GM19395 (cell line): ENCODE measurements around the gene PITPNM3.

Experiments used
- ATAC-seq: cut with Tn5 transposase; IDR thresholded peaks from one replicate; pipeline ENCODE4 v1.9.1; 2021; ENCODE audit warnings: mild to moderate bottlenecking, moderate library complexity; ENCODE audit not compliant: unreplicated experiment

The PITPNM3 gene

DNA sequence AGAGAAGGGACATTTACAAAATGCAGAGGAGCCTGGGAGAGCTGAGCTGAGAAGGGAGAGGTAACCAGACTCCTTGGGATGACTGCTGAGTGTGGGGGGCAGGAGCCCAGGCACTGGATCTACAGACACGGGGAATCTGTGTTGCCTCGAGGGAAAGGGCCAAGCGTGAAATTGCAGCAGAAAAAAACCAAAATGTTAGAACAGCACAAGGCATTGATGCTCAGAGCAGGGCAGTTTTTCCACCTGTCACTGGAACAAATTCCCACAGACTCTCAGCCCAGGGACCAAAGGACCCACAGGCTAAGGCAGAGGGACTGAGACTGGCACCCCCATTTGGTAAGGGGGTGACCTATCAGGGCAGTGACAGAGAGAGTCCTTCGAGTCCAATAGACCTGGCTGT is 2.0 kb downstream of the PITPNM3 start:
- ATAC-seq, result no peak

GRCh38 chr17:6551869-6552531 is 4.4 kb downstream of the PITPNM3 start:
- ATAC-seq, result no peak

DNA sequence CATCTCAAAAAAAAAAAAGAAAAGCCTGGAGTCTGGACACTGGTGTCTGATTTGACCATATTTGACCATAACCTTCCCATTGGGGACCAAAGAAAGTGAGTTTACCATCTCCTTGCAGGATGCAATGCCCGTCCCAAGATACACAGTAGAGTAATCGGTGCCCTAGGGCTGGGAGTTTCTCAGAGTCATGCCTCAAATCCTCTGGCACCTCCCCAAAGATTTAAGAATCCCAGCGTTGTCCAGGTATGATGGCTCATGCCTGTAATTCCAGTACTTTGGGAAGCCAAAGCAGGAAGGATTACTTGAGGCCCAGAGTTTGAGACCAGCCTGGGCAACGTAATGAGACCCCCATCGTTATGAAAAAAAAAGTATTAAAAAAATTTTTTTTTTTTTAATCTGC is 5.0 kb downstream of the PITPNM3 start:
- ATAC-seq, result no peak

DNA sequence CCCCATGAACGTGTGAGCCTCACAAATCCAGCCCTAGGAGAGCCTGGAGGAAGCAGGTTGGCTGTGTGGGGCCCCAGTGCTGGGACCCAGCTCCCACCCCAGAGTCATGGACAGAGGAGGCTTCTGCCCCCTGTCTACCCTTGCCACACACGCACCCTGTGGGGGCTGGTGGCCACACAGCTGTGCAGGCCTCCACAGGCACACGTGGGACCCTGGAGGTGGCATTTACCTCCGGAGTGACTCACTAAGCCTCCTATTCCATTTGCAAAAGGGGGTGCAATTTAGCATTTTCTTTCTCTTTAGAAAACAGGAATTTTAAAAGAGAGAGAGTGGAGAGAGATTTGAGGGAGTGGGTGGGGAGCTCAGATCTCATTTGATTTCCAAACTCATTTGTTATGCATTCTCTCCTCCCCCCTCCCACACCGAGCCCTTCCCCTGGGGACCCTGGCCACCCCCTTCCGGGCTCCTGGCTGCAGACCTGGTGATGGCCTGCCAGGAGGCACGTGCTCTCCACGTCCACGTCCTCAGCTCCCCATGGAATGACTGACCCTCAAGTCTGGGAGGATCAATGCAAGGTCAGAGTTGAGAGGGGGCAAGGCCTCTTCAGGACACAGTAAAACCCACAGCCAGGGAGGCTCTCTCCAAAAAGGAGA is 6.8 kb downstream of the PITPNM3 start:
- no peak for ATAC-seq

DNA sequence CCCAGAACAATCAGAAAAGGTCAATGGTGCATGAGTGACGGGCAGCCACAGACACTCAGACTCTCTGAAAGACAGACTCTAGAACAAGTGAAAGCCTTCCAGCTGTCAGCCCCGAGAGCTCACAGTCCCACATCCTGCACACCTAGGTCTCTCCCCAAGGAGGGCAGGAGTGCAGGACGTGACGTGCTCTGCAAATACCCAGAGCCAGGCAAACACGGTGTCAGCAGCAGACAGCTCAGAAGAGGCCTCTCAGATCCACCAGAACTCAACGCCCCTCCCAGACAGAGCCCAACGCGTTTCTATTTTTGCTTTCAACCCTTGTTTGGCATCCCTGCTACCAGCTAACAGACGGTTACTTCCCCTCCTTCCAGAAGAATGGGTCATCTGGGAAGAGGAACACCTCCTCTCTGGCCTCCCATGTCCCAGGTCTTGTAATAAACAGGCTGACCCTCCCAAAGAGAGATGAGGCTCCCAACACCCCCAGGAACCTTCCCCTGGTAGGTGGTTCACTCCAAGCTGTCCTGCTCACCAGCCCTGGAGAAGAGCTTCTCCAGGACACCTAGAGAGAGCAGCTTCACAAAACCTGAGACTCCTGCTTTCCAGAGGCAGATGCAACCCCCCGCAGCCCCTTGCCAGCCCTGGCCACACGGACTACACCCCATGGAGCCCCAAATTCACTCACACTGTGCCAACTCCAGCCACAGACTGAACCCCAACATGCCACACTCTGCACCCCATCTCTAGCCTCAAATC is 7.6 kb downstream of the PITPNM3 start:
- no peak for ATAC-seq

DNA sequence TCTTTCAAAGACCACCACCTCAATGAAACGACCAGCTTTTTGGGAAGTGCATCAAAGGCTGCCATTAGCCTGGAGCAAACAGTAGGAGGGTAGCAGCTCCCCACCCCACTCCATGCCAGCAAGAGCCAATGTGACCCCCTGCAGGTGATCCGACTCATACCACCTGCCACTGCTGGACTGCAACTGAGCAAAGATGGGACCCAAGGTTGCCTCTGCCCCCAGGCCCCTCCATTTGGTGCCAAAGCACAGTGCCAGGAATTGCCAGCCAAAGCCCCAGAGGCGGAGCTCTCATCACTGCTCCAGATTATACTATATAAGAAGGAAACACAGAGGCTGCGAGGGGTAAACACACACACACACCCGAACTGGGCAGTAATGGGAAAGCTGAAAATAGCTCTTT is 8.3 kb downstream of the PITPNM3 start:
- ATAC-seq, result no peak

DNA sequence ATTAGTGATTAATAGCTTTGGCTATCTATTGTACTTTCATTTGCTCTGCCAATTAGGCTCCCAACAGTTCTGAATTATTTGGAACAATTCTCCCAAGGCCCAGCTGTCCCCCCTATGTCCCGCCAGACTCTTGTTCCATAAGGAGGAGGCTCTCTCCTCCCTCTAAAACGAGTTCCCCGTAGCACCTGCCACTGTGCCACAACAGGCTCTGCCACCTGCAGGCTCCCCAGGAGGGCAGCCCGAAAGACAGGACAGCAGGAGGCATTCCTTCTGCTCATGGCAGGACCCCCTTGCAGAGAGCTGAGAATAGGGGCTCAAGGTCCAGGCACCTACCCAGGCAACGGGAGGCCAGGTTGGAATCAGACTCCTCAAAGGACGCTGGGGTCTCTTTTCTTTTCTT is 9.0 kb downstream of the PITPNM3 start:
- no peak for ATAC-seq

- ATAC-seq, result no peak
Observed at GRCh38 chr17:6546069-6546718, 10.2 kb downstream of the PITPNM3 start.

DNA sequence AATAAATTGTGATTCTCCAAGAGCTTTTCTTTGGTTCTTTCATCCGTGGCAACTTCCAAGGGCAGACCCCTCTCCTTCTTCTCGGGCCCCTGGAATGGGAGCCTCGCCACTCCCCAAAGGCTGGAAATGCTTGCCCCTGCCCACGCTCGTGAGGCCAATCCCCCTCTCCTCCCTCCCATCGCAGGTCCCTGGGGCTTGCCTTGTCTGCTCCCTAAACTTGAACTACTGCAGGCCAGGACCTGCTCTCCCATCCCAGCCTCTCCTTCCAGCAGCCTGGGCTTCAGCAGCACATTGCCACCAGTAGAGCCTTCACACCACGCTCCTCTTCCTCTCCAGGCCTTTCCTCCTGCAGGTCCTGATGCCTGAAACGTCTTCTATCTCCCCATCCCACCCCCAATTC is 11.1 kb downstream of the PITPNM3 start:
- ATAC-seq, result no peak

- ATAC-seq, result no peak
Observed at GRCh38 chr17:6544011-6544370, 12.4 kb downstream of the PITPNM3 start.

- no peak for ATAC-seq
Observed at GRCh38 chr17:6543079-6544010, 13.0 kb downstream of the PITPNM3 start.

DNA sequence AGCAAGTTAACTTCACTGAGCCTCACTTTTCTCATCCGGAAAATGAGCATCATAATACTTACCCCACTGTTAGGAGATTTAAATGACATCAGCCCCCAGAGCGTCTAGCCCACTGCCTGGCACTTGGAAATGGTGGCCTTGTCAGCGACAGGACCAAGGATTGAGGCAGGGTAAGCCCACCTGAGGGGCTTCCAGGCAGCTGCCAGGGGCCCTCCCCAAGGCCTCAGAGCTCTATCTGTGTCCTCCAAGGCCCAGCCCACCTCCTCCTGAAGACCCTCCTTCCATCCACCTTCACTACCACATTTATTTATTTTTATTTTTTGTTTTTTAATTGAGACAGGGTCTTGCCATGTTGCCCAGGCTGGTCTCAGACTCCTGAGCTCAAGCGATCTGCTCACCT is 13.8 kb downstream of the PITPNM3 start:
- no peak for ATAC-seq

- no peak for ATAC-seq
Observed at GRCh38 chr17:6541886-6542285, 14.5 kb downstream of the PITPNM3 start.

GRCh38 chr17:6539871-6540270 is 16.5 kb downstream of the PITPNM3 start:
- ATAC-seq, result no peak

DNA sequence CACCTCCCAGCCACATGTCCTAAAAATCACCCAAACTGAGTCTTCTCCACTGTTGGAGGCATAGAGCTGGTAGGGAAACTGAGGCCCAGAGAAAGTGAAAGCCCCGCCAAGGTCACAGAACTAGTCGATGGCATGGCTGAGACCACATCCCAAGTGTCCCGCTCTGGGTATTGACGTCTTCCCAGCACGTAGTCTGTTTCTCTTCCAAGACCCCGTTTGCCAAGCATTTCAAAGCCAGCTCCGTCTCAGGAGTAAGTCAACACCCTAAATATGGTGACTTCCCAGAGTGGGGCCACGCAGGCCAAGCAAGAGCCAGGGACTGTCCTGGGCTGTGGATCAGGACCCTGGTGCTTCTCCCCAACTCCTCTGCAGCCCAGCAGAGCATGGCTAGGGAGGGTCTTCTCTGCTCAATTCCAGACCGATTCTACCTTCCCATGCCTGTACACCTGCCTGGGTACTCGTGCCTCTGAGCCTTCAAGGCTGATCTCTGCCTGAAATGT is 19.7 kb downstream of the PITPNM3 start:
- no peak for ATAC-seq

DNA sequence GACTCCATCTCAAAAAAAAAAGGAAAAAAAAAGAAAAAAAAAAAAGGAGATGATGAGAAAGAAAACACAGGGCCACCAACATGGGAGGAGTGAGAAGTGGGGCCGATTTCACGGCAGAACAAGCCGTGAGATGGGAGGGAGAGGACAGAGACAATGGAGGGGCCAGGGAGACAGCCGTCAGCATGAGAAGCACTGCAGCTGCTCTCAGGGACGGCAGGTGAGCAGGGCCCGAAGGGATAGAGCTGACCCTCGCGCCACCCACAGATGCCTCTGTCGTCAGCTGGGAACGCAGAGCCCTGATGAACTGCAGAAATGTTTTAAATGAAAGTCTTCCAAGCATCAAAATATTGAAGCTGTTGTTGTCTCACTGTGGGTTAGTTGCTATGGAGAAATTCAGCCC is 20.3 kb downstream of the PITPNM3 start:
- no peak for ATAC-seq

DNA sequence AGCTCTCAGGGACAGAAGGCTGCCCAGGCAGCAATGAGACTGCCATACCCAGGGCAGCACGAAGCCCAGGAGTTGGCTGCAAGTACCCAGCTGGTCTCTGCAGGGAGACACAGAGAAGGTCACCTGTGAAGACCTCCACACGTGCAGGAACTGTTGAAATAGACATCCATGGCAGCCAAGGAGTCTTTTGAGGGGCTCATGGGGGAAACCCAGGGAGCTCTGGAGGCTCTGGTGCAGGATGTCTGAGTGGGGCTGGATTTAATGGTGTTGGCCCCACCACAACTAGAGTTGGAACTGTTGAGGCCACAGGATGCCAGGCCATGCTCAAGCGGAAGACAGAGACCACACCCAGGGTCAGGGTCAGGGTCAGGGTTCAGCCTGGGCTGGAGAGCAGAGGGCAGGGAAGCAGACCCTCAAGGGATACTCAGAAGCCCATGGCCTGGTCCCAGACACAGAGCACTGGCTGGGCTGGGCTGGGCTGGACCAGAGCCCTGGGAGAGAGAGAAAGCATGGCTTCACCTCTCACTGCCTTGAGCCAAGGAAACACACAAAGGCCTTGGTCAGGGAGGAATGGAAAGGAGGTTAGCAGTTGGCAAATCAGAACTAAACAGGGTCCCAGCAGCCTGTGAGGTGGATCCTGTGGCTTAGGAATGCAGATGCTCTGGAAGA is 21.4 kb downstream of the PITPNM3 start:
- no peak for ATAC-seq

DNA sequence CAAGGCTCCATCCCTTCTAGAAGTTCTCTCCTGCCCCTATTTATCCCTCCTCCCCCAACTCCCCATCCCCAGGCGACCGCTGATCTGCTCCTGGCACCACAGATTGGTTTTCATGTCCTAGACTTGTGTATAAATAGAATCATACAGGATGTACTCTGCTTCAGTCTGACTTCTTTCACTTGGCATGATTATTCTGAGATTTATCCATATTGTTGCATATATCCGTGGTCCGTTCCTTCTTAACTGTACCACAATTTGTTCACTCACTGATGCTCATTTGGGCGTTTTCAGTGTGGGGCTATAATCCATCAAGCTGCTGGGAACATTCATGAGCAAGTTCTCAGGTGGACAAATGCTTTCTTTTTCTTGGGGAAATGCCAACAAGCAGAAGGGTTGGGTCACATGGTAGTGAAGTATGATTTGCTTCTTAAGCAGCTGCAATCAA is 23.9 kb downstream of the PITPNM3 start:
- ATAC-seq, result no peak

- no peak for ATAC-seq
Observed at GRCh38 chr17:6531575-6531974, 24.8 kb downstream of the PITPNM3 start.
